NCI-H510A (cell line): ENCODE results near the gene MLYCD.
"Not testable (repeated sequence)": the region's sequence is repeated elsewhere in the genome, so short reads cannot be mapped to it uniquely, and the experiment has no call there.

ENCODE experiments used
- DNase-seq: peaks from one replicate; lab custom pipeline; 2025; lab: John Stamatoyannopoulos, UW

Gene MLYCD

DNA sequence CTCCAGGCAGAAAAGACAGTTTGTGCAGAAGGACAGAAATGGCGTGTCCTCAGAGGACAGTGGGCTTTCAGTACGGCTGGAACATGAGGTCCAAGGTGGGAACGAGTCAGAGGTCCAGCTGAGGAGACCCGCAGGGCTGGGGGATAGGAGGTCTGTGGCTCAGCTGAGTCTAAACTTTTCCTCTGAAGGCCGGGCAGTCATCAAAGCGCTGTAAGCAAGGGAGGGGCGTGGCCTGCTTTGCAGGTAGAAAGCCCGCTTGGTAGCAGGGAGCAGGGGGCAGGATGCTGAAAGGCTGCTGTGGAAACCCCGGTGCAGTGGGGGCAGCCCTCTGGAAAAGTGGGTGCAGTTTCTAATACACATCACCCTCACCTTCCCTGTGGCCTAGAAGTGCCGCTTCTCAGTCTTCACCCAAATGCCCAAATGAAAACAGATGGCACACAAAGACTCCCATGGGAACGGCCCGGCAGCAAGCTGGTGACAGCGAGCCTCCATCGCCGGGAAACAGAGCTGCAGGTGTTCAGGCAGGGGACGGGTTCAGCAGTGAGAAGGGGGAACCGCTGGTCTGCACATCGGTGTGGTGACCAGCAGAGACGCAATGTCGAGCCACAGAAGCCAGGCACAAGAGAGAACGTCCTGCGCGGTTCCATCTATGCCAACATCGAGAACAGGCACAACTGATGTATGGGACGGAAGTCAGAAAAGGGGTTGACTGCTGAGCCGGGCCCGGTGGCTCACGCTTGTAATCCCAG is 41.9 kb downstream of the MLYCD start:
- DNase-seq = peak; percentile 20

GRCh38 chr16:83941546-83941945 is 42.6 kb downstream of the MLYCD start:
- DNase-seq = not testable (repeated sequence)

DNA sequence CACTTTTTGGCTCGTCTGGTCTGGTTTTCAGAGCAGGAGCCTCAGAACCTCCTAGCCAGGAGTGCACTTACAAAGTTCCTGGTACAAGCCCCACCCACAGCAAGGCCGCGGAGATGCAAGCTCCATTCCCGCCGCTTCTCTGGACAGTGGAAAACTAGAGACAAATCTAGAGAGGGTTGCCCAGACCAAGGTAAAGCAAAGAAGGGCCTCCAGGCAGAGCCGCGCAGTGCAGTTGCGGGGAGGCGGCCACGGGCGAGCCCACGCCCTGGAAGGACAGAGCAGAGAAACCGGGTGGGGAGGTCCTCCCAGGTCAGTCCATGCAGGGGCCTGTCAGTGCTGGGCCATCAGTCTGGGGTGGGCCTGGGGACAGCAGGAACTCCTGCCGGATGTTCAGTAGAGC is 43.2 kb downstream of the MLYCD start:
- no peak for DNase-seq

DNA sequence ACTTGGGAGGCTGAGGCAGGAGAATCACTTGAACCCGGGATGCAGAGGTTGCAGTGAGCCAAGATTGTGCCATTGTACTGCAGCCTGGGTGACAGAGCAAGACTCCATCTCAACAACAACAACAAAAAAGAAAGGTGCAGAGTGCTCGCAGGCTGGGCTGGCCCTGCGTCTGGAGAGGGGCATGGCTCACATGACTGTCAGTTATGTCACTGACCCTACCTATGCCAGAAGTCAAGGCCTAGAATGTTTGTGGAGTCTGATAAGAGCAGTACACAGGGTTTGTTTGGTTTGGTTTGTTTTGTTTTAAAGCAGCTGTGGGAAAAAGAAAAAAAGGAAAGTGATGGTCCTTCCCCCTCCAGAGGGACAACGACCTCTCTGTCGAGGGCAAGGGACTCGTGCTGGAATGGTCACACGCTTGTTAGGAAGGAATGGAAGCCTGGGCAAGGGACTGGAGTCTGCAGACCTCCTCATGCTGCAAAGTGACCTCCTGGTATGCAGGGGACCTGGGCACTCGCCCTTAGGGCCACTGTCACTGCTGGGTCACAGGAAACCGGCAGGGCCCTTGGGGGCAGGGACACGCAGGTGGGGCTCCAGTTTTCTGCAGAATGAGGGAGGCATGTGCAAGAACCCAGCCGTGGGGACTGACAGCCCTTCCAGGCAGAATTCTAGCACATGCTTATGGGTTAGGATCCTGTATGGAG is 44.0 kb downstream of the MLYCD start:
- no peak for DNase-seq

DNA sequence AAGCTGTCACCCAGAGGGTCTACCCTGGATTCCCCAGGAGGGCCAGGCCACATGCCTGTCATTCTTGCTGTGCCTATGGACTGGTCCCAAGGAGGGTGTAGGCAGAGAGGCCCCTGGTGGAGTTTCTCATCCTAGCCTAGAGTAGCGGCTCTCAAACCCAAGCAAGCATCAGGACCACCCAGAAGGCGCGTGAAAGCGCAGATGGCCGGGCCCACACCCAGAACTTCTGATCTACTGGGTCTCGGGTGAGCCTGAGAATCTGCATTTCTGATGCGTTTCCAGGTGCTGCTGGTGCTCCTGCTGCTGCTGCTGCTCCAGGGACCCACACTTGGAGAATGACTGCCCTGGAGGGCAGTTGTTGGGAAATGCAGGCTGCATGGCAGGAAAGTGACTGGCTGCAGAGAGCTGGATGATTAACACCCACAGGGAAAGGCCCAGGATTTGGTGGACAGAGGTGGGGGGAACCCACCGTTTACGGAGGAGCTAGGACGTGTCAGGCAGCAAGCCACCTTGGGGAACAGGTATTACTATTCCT is 44.7 kb downstream of the MLYCD start:
- no peak for DNase-seq

GRCh38 chr16:83945587-83945986 is 46.7 kb downstream of the MLYCD start:
- DNase-seq = no peak

DNA sequence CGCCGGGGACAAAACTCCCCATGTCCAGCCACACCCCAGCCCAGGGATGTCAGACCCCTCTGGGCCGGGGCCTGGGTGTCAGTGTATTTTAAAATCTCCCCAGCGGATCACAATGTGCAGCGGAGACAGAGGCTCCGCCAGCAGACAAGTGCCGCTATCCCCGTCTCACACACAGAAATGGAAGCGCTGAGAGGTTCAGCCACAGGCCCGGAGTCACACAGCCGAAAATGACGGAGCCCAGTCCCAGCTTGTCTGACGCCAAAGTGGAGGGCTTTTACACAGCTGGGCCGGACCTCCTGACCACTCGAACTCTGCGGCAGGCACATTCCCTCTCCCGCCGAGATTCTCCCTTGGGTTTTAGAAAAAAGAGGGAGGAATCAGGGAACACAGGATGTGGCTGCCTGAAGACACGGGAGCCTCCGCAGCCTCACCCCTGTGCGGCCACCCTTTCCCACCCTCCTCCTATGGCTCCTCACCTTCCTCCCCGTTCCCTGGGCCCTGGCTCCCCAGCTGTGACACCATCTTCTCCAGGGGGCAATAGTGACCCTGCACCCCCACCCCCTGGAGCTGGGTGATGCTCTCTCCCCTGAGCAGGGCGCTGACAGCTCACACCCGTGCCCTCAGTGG is 47.4 kb downstream of the MLYCD start:
- DNase-seq = no peak

DNA sequence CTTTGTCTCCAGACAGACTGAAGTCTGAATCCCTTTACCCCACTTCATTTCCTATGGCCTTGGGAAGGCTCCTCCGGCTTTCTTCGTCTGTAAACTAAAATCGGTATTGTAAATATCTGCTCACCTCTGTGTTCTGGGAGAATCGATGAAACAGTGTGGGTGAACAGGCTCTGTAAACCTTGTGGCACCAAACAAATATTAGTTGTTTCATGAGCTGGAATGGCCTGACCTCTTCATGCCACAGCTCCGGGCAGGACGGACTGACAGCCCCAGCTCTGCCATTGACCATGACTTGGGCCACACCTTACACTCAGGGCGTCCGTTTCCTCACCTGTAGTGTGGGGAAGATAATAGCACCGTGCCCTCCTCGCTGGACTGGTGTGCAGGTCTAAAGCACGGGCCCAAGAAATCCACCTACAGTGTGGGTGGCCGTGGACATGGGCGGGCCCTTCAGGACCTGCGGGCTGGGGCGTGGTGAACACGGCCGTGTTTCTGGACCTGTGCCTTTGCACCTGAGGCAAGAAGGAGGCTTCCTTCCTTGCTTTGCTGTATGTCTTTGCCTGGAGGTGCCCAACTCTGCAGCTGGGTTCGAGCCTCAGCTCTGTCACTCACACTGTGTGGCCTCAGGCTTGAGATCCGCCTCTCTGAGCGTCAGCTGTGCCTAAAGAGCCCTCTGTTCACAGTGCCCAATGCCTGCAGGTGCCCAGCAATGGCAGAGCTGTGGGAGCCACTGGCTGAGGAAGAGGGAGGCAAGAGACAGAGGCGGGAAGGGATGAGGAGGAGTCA is 48.1 kb downstream of the MLYCD start:
- no peak for DNase-seq

- DNase-seq = no peak
Observed at GRCh38 chr16:83947642-83948234, 48.8 kb downstream of the MLYCD start.

GRCh38 chr16:83948914-83949723 is 50.2 kb downstream of the MLYCD start:
- no peak for DNase-seq

DNA sequence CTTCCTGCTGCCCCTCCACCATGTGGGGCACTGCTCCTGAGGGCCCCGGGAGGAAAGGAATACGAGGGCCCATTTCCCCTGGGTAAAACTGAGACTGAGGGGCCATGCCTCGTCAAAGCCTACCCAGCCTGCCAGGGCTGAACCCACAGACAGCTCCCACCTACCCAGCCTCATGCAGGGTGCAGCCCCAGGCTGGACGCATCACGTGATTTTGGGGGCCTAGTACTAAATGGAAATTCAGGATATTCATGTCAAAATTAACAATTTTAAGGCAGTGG is 50.7 kb downstream of the MLYCD start:
- no peak for DNase-seq

DNA sequence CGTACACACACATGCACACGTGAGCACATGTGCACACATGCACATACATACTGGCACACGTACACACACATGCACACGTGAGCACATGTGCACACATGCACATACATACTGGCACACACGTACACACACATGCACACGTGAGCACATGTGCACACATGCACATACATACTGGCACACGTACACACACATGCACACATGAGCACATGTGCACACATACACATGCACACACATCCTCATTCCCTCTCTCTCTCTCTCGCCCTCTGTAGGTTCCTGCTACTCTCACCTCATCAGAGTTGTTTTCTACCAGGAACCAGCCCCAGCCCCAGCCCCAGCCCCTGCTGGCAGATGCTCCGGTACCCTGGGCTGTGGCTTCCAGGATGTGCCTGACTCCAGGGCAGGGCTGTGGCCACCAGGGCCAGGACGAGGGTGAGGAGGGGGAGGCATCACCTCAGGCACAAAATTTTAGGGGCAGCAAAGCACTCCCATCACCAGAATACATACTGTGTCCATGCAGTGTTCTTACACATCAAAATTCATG is 52.0 kb downstream of the MLYCD start:
- DNase-seq = not testable (repeated sequence)

DNA sequence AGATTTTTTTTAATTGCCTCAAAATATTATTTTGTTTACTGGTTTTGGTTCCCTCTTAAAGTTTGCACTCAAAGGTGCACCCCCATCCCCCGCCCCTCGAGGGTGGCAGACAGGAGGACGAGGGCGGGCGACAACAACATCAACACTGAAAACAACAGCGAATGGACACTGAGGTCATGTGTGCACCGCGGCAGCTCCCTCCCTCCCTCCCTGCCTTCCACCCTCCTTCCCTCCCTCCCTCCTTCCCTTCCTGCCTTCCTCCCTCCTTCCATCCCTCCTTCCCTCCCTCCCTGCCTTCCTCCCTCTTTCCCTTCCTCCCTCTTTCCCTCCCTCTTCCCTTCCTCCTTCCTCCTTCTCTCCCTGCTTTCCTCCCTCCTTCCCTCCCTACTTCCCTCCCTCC is 52.6 kb downstream of the MLYCD start:
- no peak for DNase-seq

DNA sequence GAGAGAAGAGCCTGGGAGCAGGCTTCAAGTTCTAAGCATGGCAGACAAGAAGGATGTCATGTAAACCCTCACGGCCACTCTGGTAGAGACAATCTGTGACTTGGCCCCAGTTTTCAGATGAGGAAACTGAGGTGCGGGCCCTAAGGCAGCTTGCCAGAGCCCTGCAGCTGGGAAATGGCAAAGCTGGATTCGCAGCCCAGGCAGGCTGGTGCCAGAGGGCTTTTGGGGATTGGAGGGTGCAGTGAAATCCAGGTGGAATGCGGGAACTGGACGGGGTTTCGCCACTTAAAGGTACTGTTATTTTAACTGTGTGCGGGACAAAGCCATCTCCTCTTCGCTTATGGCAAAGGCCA is 53.6 kb downstream of the MLYCD start:
- DNase-seq = no peak

DNA sequence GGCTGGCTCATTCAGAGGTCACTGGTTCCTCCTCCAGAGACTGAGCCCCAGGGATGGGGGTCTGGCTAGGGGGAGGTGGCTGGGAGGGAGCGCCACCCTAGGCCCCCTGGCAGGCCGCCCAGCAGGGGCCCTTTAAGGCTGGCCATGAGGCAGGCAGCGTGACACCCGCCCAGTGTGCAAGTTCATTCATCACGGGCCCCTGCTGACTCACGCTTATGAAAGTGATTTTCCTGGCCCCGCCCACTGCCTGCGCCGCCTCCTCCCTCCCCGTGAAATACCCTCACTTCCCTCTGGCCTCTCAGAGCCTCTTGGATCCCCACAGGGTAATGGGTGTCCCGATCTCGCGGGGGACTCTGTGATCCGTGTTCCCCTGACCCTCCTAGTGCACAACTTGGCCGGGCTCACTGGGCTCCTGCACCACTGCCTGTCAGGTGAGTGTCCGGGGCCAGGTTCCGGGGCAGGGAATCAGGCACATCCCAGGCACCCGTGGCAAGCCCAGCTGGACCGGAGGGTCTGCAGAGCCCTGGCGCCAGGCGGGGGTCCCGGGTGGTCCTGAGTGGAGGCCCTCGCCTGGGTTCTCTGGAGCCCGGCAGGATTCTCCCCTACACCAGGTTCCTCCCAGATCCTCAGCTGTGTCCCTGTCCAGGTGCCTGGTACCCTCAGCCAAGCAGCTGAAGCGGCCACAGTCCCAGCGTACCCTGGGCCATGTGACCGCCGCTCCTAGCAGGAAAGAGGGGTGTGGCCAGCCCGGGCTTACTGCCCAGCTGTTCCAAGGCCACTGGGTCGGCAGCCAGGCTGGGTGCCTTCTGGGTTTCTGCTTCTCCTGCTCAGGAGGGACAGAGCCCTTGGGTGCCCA is 54.3 kb downstream of the MLYCD start, which contains the start of gene OSGIN1:
Gene OSGIN1 (plus strand): TSS at position 301 of the 856 bp plus-strand sequence. CDS start 4,432 bp downstream, outside the sequence.
- peak; percentile 58 for DNase-seq

DNA sequence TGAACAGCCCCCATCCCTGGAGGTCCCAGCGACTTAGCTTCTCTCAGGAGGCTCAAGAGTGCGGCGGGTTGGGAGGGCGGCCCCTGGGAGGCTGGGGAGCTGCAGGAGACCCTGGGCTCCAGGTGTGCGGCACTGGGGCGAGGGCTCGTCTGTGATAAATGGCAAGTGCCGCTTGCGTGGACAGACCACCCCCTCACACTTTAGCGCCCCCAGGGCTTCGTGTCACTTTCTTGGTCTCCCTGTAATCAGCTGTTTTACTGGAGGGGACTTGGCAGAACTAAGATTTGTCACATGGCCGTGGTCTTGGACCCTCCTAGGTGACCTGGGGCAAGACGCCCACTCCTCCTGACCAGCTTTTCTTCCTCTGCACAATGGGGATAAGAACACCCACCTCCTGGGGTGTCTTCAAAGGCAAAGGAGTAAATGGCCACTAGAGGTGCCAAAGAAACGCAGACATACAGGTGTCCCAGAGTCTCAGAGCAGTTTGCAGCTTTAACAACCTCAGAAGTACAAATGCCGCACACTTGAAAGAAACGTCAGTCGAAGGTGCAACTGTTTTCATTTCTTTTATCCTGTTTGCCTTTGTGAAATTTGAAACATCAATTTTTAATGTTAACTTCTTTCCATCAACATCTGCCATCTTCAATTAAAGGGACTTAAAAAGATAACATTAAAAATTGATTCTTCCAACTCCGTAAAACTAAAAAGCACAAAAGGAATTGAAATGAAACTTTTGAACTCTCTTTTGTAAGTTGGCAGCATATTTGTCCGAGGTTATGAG is 55.1 kb downstream of the MLYCD start:
- DNase-seq = no peak

- DNase-seq = no peak
Observed at GRCh38 chr16:83954577-83955016, 55.7 kb downstream of the MLYCD start.

- no peak for DNase-seq
Observed at GRCh38 chr16:83955218-83956130, 56.6 kb downstream of the MLYCD start.
